Measurements from ENCODE around the gene HASPIN. TPM values are rescaled to one million over a fixed set of nuclear protein-coding genes. Genes with fewer than 3 reads are reported as not detected.

HASPIN gene
- total RNA-seq, 6 experiments from 2014 or later: 3.5 to 8.0 (median 7.0) TPM

DNA sequence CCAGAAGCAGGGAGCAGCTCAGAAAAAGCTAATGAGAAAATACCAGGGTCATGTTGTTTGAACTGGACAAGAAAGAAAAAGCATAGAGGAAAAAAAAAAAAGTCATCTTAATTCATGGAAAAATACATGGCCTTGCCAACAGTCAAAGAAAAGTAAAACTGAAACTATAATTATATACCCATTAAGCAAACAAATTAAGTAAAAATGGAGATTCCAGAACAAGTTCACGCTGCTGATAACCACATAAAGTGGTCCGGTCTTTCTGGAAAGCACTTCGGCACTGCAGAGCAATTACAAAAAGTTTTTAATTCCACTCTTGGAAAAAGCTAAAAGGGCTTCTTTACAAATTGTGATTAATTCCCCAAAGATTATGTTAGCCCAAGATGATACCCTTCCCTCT, 15.3 kb upstream of the HASPIN start:
- TF ChIP-seq, protein P1, sequence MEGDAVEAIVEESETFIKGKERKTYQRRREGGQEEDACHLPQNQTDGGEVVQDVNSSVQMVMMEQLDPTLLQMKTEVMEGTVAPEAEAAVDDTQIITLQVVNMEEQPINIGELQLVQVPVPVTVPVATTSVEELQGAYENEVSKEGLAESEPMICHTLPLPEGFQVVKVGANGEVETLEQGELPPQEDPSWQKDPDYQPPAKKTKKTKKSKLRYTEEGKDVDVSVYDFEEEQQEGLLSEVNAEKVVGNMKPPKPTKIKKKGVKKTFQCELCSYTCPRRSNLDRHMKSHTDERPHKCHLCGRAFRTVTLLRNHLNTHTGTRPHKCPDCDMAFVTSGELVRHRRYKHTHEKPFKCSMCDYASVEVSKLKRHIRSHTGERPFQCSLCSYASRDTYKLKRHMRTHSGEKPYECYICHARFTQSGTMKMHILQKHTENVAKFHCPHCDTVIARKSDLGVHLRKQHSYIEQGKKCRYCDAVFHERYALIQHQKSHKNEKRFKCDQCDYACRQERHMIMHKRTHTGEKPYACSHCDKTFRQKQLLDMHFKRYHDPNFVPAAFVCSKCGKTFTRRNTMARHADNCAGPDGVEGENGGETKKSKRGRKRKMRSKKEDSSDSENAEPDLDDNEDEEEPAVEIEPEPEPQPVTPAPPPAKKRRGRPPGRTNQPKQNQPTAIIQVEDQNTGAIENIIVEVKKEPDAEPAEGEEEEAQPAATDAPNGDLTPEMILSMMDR (IDR thresholded peaks at IDR 0.05): no peak
- no peak overlapping the region for H3K27ac Mint-ChIP-seq
- no peaks in the 10 kb centered on the region for H3K9me3 Mint-ChIP-seq
- no peak overlapping the region for H3K4me3 Mint-ChIP-seq
- DNase-seq: no peak
- H3K36me3 Mint-ChIP-seq (ENCODE audit: low read depth): peaks cover 7% of the 10 kb centered on the region
- H3K4me1 Mint-ChIP-seq (ENCODE audit: low read depth): peaks cover 12% of the 10 kb centered on the region
- no peaks in the 10 kb centered on the region for H3K27me3 Mint-ChIP-seq (ENCODE audit: insufficient read depth)

DNA sequence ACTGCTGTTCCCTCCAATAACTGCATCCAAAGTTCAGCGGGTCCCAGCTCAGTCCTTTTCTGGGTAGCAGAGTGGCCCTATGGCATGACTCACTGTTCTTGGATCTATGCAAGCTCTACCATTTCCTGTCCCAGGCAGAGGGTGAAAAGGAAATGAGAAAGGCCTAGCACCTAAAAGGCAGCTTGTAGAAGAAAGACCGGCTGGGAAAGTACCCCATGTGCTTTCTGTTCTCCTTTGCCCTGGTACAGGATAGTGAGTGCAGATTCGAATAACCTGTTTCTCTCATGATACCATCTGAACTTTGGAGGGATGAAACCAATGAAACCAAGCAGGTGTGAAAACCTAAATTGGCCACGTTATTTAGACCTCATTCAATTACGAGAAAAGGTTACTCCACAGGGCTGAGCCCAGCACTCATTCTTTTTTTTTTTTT, 12.7 kb upstream of the HASPIN start:
- Mint-ChIP-seq H3K9me3 (no peaks in the 10 kb centered on the region), H3K4me3 (no peak overlapping the region), H3K27me3 (ENCODE audit: insufficient read depth) (no peaks in the 10 kb centered on the region), H3K27ac (no peak overlapping the region), H3K36me3 (ENCODE audit: low read depth) (peaks cover 14% of the 10 kb centered on the region), H3K4me1 (ENCODE audit: low read depth) (peaks cover 12% of the 10 kb centered on the region)
- TF ChIP-seq, protein P1 (IDR thresholded peaks at IDR 0.05): no peak
- peak; percentile 10 for DNase-seq

DNA sequence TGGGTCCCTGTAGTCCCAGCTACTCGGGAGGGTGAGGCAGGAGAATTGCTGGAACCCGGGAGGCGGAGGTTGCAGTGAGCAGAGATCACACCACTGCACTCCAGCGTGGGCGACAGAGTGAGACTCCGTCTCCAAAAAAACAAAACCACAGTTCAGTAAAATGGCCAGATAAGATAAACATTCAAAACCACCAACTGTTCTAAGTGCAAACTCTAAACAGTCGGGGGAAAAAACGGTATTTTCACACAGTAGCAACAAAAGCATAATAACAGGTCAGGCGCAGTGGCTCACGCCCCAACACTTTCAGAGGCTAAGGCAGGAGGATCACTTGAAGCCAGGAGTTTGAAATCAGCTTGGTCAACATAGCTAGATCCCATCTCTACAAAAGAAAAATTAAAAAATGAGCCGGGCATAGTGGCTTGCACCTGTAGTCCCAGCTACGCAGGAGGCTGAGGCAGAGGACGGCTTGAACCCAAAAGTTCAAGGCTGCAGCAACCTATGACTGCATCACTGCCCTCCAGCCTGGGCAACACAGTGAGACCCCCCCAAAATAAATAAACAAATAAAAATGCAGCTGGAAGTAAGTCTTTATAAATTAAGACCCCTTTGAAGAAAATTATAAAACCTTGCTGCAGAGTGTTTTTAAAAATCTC, 10.8 kb upstream of the HASPIN start:
- Mint-ChIP-seq H3K36me3 (ENCODE audit: low read depth) (peaks cover 14% of the 10 kb centered on the region), H3K27ac (no peak overlapping the region), H3K27me3 (ENCODE audit: insufficient read depth) (no peaks in the 10 kb centered on the region), H3K9me3 (no peaks in the 10 kb centered on the region), H3K4me1 (ENCODE audit: low read depth) (peaks cover 12% of the 10 kb centered on the region), H3K4me3 (no peak overlapping the region)
- TF ChIP-seq, protein P1 (IDR thresholded peaks at IDR 0.05): no peak
- DNase-seq: no peak

DNA sequence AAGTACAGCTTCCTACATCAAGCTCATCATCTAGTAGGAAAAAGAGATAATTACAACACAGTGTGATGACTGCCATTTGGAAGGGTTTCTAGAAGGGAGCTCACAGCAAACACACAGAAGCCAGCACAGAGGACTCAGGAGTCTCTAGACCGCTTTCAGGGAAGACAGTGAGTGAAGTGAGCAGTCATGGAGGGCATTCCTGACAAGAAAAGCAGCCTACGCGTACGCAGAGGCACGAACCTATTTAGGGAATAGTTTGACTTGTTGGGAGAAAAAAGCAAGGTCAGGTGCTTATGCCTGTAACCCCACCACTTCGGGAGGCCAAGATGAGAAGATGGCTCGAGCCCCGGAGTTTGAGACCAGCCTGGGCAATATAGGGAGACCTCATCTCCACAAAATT, 8.4 kb upstream of the HASPIN start:
- Mint-ChIP-seq H3K36me3 (ENCODE audit: low read depth) (peaks cover 20% of the 10 kb centered on the region), H3K27ac (no peak overlapping the region), H3K27me3 (ENCODE audit: insufficient read depth) (no peaks in the 10 kb centered on the region; the same call in 1 of the 2 replicates), H3K9me3 (no peaks in the 10 kb centered on the region), H3K4me1 (ENCODE audit: low read depth) (peaks cover 31% of the 10 kb centered on the region), H3K4me3 (no peak overlapping the region)
- no peak for DNase-seq
- TF ChIP-seq, protein P1 (IDR thresholded peaks at IDR 0.05): no peak

DNA sequence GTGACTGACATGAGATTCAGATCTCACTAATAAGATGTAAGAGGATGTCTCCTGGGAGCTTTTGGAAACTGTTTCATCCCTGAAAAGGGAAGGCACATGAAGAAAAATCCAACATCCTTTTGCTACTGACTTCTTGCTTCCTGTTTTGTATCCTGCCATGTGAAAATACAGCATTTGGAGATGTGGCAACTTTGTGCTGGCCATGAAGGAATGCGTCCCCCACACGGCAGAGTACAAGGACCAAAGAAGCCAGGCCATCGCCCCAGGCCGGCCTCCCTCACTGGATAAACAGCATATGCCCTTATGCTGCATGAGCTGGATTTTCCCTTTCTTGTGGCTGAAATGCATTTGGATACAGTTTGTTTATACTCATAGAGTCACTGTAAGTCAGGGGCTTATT, 5.5 kb upstream of the HASPIN start:
- Mint-ChIP-seq H3K36me3 (ENCODE audit: low read depth) (peaks cover 12% of the 10 kb centered on the region), H3K9me3 (no peaks in the 10 kb centered on the region), H3K4me1 (ENCODE audit: low read depth) (peaks cover 42% of the 10 kb centered on the region), H3K27me3 (ENCODE audit: insufficient read depth) (no peaks in the 10 kb centered on the region; the same call in 1 of the 2 replicates), H3K4me3 (no peak overlapping the region), H3K27ac (no peak overlapping the region; the same call in 1 of the 2 replicates)
- TF ChIP-seq, protein P1 (IDR thresholded peaks at IDR 0.05): no peak
- no peak for DNase-seq
